ENCODE measurements around the gene FAM20A. TPM values are rescaled to one million over a fixed set of nuclear protein-coding genes. Genes with fewer than 3 reads are reported as not detected.

FAM20A gene
- total RNA-seq, 6 experiments from 2014 or later, result 28.2 to 86.0 (median 45.0) TPM

DNA sequence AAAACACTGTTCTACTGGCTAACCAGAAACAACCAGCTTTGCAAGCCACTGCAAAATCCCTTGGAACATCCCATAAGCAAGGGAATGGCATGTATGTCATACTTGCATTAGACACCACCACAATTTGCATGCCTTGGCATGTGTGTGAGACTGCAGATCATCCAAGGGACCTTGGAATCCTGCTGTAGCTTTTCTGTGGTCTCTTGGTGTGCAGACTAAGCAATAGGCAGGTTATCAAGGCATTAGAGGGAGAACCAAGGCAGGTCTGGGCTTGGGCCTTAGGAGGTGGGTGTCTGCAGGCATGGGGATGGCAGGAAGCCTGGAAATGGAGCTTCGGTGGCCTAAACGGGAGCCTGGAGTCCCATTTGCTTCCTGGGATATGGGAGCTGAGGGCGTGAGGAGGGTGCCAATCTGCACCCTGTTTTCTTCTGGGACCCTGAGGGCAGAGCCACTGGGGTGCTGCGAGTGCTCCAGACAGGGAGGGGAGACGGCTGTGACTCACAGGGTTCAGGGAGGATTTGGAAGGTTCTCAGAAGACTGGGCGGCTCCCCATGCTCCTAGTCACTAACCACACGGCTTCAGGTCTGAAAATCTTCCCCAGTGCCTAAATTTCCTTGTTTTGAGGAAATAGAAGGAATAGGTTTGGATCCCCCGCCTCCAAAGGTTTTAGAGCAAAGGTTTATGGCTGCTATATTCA lies 36.6 kb downstream of the FAM20A start:
- intact Hi-C loops (cut with DNase I), result no loop called here
- Histone ChIP-seq H3K36me3 (no peaks in the 10 kb centered on the region), H3K27ac (no peak overlapping the region), H3K27me3 (no peaks in the 10 kb centered on the region), H3K9me3 (no peaks in the 10 kb centered on the region), H3K4me1 (peaks cover 0 to 28% (median 9%) of the 10 kb centered on the region in 4 donors), H3K4me3 (no peak overlapping the region)
- ATAC-seq (no peak), DNase-seq (no peak)
- no peak for TF ChIP-seq POLR2A (IDR thresholded peaks at IDR 0.05)
- TF ChIP-seq, protein P1, sequence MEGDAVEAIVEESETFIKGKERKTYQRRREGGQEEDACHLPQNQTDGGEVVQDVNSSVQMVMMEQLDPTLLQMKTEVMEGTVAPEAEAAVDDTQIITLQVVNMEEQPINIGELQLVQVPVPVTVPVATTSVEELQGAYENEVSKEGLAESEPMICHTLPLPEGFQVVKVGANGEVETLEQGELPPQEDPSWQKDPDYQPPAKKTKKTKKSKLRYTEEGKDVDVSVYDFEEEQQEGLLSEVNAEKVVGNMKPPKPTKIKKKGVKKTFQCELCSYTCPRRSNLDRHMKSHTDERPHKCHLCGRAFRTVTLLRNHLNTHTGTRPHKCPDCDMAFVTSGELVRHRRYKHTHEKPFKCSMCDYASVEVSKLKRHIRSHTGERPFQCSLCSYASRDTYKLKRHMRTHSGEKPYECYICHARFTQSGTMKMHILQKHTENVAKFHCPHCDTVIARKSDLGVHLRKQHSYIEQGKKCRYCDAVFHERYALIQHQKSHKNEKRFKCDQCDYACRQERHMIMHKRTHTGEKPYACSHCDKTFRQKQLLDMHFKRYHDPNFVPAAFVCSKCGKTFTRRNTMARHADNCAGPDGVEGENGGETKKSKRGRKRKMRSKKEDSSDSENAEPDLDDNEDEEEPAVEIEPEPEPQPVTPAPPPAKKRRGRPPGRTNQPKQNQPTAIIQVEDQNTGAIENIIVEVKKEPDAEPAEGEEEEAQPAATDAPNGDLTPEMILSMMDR (IDR thresholded peaks at IDR 0.05), result no peak
- 86% methylated on average over 2 of the region's 8 CpGs for WGBS (ENCODE audit: insufficient coverage, low coverage, low lambda C conversion rate, missing lambda C conversion rate)

DNA sequence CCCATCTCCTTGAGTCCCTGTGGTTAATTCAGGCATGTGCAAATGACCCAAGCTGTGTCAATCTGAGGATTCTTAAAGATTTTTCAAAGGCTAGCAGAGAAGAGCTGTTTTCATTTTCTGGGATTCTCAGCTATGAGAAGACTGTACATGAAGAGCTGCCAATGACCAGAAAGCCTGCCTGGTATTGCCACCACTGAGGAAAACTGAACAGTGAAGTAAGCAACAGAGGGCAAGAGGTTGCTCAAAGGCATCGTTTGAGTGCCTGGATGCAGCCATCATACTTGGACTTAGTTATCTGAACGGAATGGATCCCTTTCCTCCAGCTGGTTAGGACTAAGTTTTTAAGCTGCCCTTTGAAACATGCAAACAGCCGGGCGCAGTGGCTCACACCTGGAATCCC lies 38.4 kb downstream of the FAM20A start:
- Histone ChIP-seq H3K27ac (no peak overlapping the region), H3K4me1 (peaks cover 0 to 23% (median 8%) of the 10 kb centered on the region in 4 donors)
- TF ChIP-seq, protein P1 (IDR thresholded peaks at IDR 0.05), result no peak
- no peak for TF ChIP-seq POLR2A (IDR thresholded peaks at IDR 0.05)

DNA sequence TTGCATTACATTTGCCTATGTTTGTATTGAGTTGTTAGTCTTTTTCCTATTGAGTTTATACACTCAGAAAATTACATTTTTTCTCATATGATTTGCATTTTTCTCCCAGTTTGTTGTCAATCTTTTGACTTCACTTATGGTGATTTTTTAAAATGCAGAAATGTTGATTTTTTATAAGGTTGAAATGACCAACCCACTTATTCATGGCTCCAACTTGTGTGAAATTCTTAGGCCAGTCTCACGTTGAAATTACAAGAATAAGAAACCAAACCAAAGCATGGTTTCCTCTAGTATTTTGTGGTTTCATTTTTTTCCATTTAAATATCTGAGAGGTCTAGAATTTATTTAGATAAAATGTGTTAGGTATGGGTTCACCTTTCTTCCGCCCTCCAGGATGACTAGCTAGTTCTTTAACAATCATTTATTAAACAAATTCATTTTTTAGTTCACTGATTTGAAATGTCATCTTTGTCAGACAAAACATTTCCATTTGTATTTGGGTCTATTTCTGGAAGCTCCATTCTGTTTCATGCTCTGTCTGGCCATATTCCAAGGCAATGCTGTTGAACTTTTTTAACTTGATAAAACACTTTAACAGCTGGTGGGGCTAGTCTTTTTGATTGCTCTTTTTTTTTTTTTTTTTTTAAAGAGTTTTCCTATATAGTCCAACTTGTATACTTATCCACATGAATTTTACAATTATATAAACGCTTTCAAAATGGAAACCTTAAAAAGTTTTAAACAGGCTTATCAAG lies 40.0 kb downstream of the FAM20A start:
- WGBS (ENCODE audit: insufficient coverage, low coverage, low lambda C conversion rate, missing lambda C conversion rate), result 70% methylated on average over 3 of the region's 3 CpGs
- H3K36me3 ChIP-seq, result peaks cover 0 to 1% (median 0%) of the 10 kb centered on the region in 4 donors
- no peaks in the 10 kb centered on the region for H3K27me3 ChIP-seq
- no peak overlapping the region for H3K4me3 ChIP-seq
- TF ChIP-seq, protein P1 (IDR thresholded peaks at IDR 0.05), result no peak
- no peak for TF ChIP-seq POLR2A (IDR thresholded peaks at IDR 0.05)
- no peak overlapping the region for H3K27ac ChIP-seq
- H3K9me3 ChIP-seq, result no peaks in the 10 kb centered on the region
- DNase-seq (no peak), ATAC-seq (no peak)
- intact Hi-C loops (cut with DNase I), result no loop called here
- H3K4me1 ChIP-seq, result peaks cover 0 to 7% (median 0%) of the 10 kb centered on the region in 4 donors

More for the DNA sequence above, 38.4 kb downstream of the FAM20A start:
- Histone ChIP-seq H3K27me3 (no peaks in the 10 kb centered on the region), H3K9me3 (no peaks in the 10 kb centered on the region), H3K4me3 (no peak overlapping the region), H3K36me3 (no peaks in the 10 kb centered on the region)
- 21% methylated on average over 2 of the region's 4 CpGs for WGBS (ENCODE audit: insufficient coverage, low coverage, low lambda C conversion rate, missing lambda C conversion rate)
- no peak for ATAC-seq
- DNase-seq, result no peak
- intact Hi-C loops (cut with DNase I), result no loop called here

DNA sequence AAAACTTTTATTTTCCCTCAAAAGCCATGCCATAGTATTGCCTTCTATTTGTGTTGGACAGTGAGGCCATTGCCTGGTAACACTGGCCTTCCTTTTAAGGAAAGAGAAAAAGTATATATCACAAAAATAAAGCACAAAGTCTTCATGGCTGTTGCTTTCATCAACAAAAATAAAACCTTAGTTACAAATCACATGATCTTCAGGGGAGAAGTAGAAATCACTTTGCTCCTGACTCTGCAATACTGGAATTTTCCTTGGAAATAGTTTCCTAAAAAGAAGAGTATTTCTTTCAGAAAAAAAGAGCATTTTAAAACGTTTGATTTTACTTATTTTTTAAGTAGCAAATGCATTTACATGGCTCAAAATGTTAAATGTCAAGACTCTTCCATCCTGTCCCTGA lies 41.9 kb downstream of the FAM20A start:
- Histone ChIP-seq H3K27ac (no peak overlapping the region), H3K9me3 (no peaks in the 10 kb centered on the region), H3K4me3 (no peak overlapping the region), H3K36me3 (peaks cover 0 to 18% (median 5%) of the 10 kb centered on the region in 4 donors), H3K4me1 (peaks cover 0 to 4% (median 0%) of the 10 kb centered on the region in 4 donors), H3K27me3 (no peaks in the 10 kb centered on the region)
- ATAC-seq (no peak), DNase-seq (no peak)
- 3% methylated on average over 1 of the region's 1 CpG for WGBS (ENCODE audit: insufficient coverage, low coverage, low lambda C conversion rate, missing lambda C conversion rate)
- TF ChIP-seq POLR2A (IDR thresholded peaks at IDR 0.05), result no peak
- TF ChIP-seq, protein P1 (IDR thresholded peaks at IDR 0.05), result no peak
- intact Hi-C loops (cut with DNase I), result no loop called here
